ENCODE results near the gene LRPAP1. TPM values are rescaled to one million over a fixed set of nuclear protein-coding genes. Genes with fewer than 3 reads are reported as not detected.

The LRPAP1 gene
- polyA plus RNA-seq, 1 donor from 2014 or later, result 91.1 TPM

- Histone ChIP-seq H2AFZ (ENCODE audit: low read depth, low read length) (no peak overlapping the region), H3K27ac (ENCODE audit: low read length) (no peak overlapping the region), H3K36me3 (ENCODE audit: insufficient read depth, low read length) (no peaks in the 10 kb centered on the region), H3K4me2 (ENCODE audit: low read length) (no peak overlapping the region), H4K20me1 (ENCODE audit: insufficient read depth) (no peaks in the 10 kb centered on the region), H3K9ac (ENCODE audit: low read length) (no peak overlapping the region), H3K9me2 (ENCODE audit: insufficient read depth, low read length) (no peaks in the 10 kb centered on the region), H3K27me3 (ENCODE audit: insufficient read depth, low read depth, low read length) (no peaks in the 10 kb centered on the region), H3K79me2 (replicated peaks; ENCODE audit: insufficient read depth, low read length) (no peaks in the 10 kb centered on the region), H3K4me3 (ENCODE audit: low read length) (no peak overlapping the region), H3K9me3 (ENCODE audit: low read length) (no peaks in the 10 kb centered on the region), H3F3A (ENCODE audit: insufficient read depth, low read length, poor library complexity, severe bottlenecking) (no peaks in the 10 kb centered on the region)
- no peak for TF ChIP-seq POLR2AphosphoS5 (IDR thresholded peaks at IDR 0.05)
- no peak for TF ChIP-seq TAF1 (IDR thresholded peaks at IDR 0.05; ENCODE audit: low read depth)
- TF ChIP-seq MXI1 (conservative IDR thresholded peaks at IDR 0.05; ENCODE audit: poor library complexity, severe bottlenecking), result no peak
- no peak for TF ChIP-seq EP300 (conservative IDR thresholded peaks at IDR 0.05; ENCODE audit: poor library complexity, severe bottlenecking)
- no peak for TF ChIP-seq EZH2 (IDR thresholded peaks at IDR 0.05; ENCODE audit: borderline replicate concordance, insufficient read depth, low read length, poor library complexity, severe bottlenecking)
- no peak for TF ChIP-seq CTCF (IDR thresholded peaks at IDR 0.05; ENCODE audit: poor library complexity, severe bottlenecking)
- TF ChIP-seq REST (IDR thresholded peaks at IDR 0.05; ENCODE audit: borderline replicate concordance), result no peak
- TF ChIP-seq SMC3 (conservative IDR thresholded peaks at IDR 0.05; ENCODE audit: poor library complexity), result no peak
- TF ChIP-seq RAD21 (conservative IDR thresholded peaks at IDR 0.05), result no peak
Observed at GRCh38 chr4:3498901-3499510, 33.2 kb downstream of the LRPAP1 start.

GRCh38 chr4:3498407-3498806 lies 33.8 kb downstream of the LRPAP1 start:
- Histone ChIP-seq H3K27me3 (ENCODE audit: insufficient read depth, low read depth, low read length) (no peaks in the 10 kb centered on the region), H2AFZ (ENCODE audit: low read depth, low read length) (no peak overlapping the region), H3K36me3 (ENCODE audit: insufficient read depth, low read length) (no peaks in the 10 kb centered on the region), H3K4me3 (ENCODE audit: low read length) (no peak overlapping the region), H3K79me2 (replicated peaks; ENCODE audit: insufficient read depth, low read length) (no peaks in the 10 kb centered on the region), H3K4me2 (ENCODE audit: low read length) (no peak overlapping the region), H4K20me1 (ENCODE audit: insufficient read depth) (no peaks in the 10 kb centered on the region), H3K9me3 (ENCODE audit: low read length) (no peaks in the 10 kb centered on the region), H3K27ac (ENCODE audit: low read length) (no peak overlapping the region), H3K9me2 (ENCODE audit: insufficient read depth, low read length) (no peaks in the 10 kb centered on the region), H3K9ac (ENCODE audit: low read length) (no peak overlapping the region), H3F3A (ENCODE audit: insufficient read depth, low read length, poor library complexity, severe bottlenecking) (no peaks in the 10 kb centered on the region)
- TF ChIP-seq TAF1 (IDR thresholded peaks at IDR 0.05; ENCODE audit: low read depth) (no peak), POLR2AphosphoS5 (IDR thresholded peaks at IDR 0.05) (no peak), RAD21 (conservative IDR thresholded peaks at IDR 0.05) (no peak), SMC3 (conservative IDR thresholded peaks at IDR 0.05; ENCODE audit: poor library complexity) (no peak), EZH2 (IDR thresholded peaks at IDR 0.05; ENCODE audit: borderline replicate concordance, insufficient read depth, low read length, poor library complexity, severe bottlenecking) (no peak), CTCF (IDR thresholded peaks at IDR 0.05; ENCODE audit: poor library complexity, severe bottlenecking) (no peak), REST (IDR thresholded peaks at IDR 0.05; ENCODE audit: borderline replicate concordance) (no peak), MXI1 (conservative IDR thresholded peaks at IDR 0.05; ENCODE audit: poor library complexity, severe bottlenecking) (no peak)
